ENCODE measurements around the gene OGDHL. TPM values are rescaled to one million over a fixed set of nuclear protein-coding genes. Genes with fewer than 3 reads are reported as not detected.
"Not testable (repeated sequence)": the region's sequence is repeated elsewhere in the genome, so short reads cannot be mapped to it uniquely, and the experiment has no call there.

The OGDHL gene
- total RNA-seq, 1 donor from 2014 or later = 0.52 TPM

GRCh38 chr10:49756031-49756430 is 6.1 kb downstream of the OGDHL start:
- ATAC-seq = no peak

- ATAC-seq = not testable (repeated sequence)
Observed at GRCh38 chr10:49754951-49755350, 7.2 kb downstream of the OGDHL start.

- ATAC-seq = no peak
Observed at GRCh38 chr10:49752584-49752983, 9.5 kb downstream of the OGDHL start.

GRCh38 chr10:49751636-49752510 is 10.2 kb downstream of the OGDHL start:
- ATAC-seq = no peak

GRCh38 chr10:49751216-49751615 is 10.9 kb downstream of the OGDHL start:
- ATAC-seq = no peak

GRCh38 chr10:49750546-49750945 is 11.6 kb downstream of the OGDHL start:
- ATAC-seq = no peak

- no peak for ATAC-seq
Observed at GRCh38 chr10:49749556-49750491, 12.3 kb downstream of the OGDHL start.

- ATAC-seq = no peak
Observed at GRCh38 chr10:49749144-49749543, 13.0 kb downstream of the OGDHL start.

- no peak for ATAC-seq
Observed at GRCh38 chr10:49748006-49748405, 14.1 kb downstream of the OGDHL start.

GRCh38 chr10:49747303-49747646 is 14.8 kb downstream of the OGDHL start:
- ATAC-seq = no peak

GRCh38 chr10:49746626-49747302 is 15.4 kb downstream of the OGDHL start:
- no peak for ATAC-seq

GRCh38 chr10:49745756-49746155 is 16.4 kb downstream of the OGDHL start:
- no peak for ATAC-seq

GRCh38 chr10:49744924-49745605 is 17.1 kb downstream of the OGDHL start:
- no peak for ATAC-seq

- no peak for ATAC-seq
Observed at GRCh38 chr10:49744091-49744685, 17.9 kb downstream of the OGDHL start.

- no peak for ATAC-seq
Observed at GRCh38 chr10:49743464-49744075, 18.6 kb downstream of the OGDHL start.

- ATAC-seq = no peak
Observed at GRCh38 chr10:49742683-49743463, 19.2 kb downstream of the OGDHL start.

- ATAC-seq = no peak
Observed at GRCh38 chr10:49741108-49741995, 20.8 kb downstream of the OGDHL start.

- no peak for ATAC-seq
Observed at GRCh38 chr10:49740346-49741107, 21.6 kb downstream of the OGDHL start.

- no peak for ATAC-seq
Observed at GRCh38 chr10:49739426-49739825, 22.7 kb downstream of the OGDHL start.

Data from esophagus mucosa (tissue), 1 donor.